ENCODE measurements around the gene MEI4.

MEI4 gene, protein sequence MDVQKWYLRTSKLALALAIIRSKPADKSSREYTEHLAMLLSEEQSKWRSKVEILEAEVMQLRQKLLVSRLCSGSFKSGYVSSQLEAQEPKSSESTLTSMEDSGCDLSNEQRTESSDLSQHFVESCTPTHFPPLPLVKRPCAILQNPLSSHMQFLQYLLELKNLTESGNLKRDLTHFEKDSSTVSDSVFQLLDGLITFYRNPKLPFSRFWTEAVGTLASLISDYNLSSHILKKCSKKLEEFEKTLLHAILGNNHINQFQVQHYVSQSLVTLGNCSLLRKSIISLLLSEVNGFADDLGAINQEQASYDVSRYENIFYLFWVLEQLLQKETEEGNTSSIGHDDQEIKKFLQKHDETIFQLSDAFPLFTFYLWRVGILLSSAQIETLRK

GRCh38 chr6:77652739-77653138 lies at the start of gene MEI4:
Gene MEI4 (plus strand): TSS chr6:77653039. CDS start chr6:77690672, 37,633 bp downstream.
- H3K36me3 ChIP-seq: no peaks in the 10 kb centered on the region
- H3K27me3 ChIP-seq: no peaks in the 10 kb centered on the region
- TF ChIP-seq Cebpa-rat (IDR thresholded peaks at IDR 0.05): no peak

GRCh38 chr6:77604476-77604875 lies 48.4 kb upstream of the MEI4 start:
- H3K27me3 ChIP-seq: no peaks in the 10 kb centered on the region
- TF ChIP-seq Cebpa-rat (IDR thresholded peaks at IDR 0.05): no peak

More at GRCh38 chr6:77652739-77653138, at the start of gene MEI4:
- Histone ChIP-seq H3K4me1 (no peaks in the 10 kb centered on the region), H3K9ac (no peak within 1 kb of the TSS), H3K27ac (no peak within 1 kb of the TSS), H3K9me3 (peaks cover 7% of the 10 kb centered on the region), H3K4me3 (no peak within 1 kb of the TSS), H4K20me1 (no peaks in the 10 kb centered on the region), H3K4me2 (no peak within 1 kb of the TSS)

GRCh38 chr6:77607004-77607403 lies 45.8 kb upstream of the MEI4 start:
- no peaks in the 10 kb centered on the region for H3K36me3 ChIP-seq
- H3K27ac ChIP-seq: no peak overlapping the region
- H3K4me2 ChIP-seq: no peak overlapping the region
- no peaks in the 10 kb centered on the region for H3K4me1 ChIP-seq
- no peak for TF ChIP-seq Cebpa-rat (IDR thresholded peaks at IDR 0.05)
- H4K20me1 ChIP-seq: no peaks in the 10 kb centered on the region
- no peaks in the 10 kb centered on the region for H3K27me3 ChIP-seq
- H3K9ac ChIP-seq: no peak overlapping the region
- H3K9me3 ChIP-seq: no peaks in the 10 kb centered on the region
- H3K4me3 ChIP-seq: no peak overlapping the region

More at GRCh38 chr6:77604476-77604875, 48.4 kb upstream of the MEI4 start:
- Histone ChIP-seq H3K36me3 (no peaks in the 10 kb centered on the region), H3K27ac (no peak overlapping the region), H3K4me2 (no peak overlapping the region), H3K9me3 (no peaks in the 10 kb centered on the region), H3K4me1 (no peaks in the 10 kb centered on the region), H3K4me3 (no peak overlapping the region), H4K20me1 (no peaks in the 10 kb centered on the region), H3K9ac (no peak overlapping the region)

GRCh38 chr6:77609106-77609505 lies 43.7 kb upstream of the MEI4 start:
- H3K27me3 ChIP-seq: no peaks in the 10 kb centered on the region
- no peaks in the 10 kb centered on the region for H3K4me1 ChIP-seq
- H3K36me3 ChIP-seq: no peaks in the 10 kb centered on the region
- H3K9ac ChIP-seq: no peak overlapping the region
- no peak overlapping the region for H3K4me2 ChIP-seq
- H4K20me1 ChIP-seq: no peaks in the 10 kb centered on the region
- no peak overlapping the region for H3K27ac ChIP-seq
- no peak overlapping the region for H3K4me3 ChIP-seq
- H3K9me3 ChIP-seq: no peaks in the 10 kb centered on the region
- no peak for TF ChIP-seq Cebpa-rat (IDR thresholded peaks at IDR 0.05)

DNA sequence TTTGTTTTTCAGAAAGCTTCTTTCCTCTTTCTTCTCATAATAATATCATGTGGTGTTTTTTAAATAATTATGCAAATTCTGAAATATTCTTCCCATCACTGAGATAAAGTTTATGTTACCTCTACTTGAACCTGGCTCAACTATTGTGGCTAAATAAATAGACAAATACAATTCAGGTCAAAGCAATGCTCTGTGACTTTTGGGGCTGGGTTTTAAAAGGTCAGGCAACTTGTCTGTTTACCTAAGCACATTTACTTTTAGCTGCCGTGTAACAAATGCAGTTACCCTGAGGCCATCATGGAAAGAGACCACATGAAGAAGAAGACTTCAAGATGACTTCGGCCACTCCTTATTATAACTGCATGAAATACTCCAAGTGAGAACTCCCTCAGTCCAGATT lies 33.7 kb upstream of the MEI4 start:
- H3K27me3 ChIP-seq: no peaks in the 10 kb centered on the region
- no peaks in the 10 kb centered on the region for H3K4me1 ChIP-seq
- H3K9ac ChIP-seq: no peak overlapping the region
- no peaks in the 10 kb centered on the region for H3K36me3 ChIP-seq
- H4K20me1 ChIP-seq: no peaks in the 10 kb centered on the region
- H3K4me3 ChIP-seq: no peak overlapping the region
- H3K27ac ChIP-seq: no peak overlapping the region
- no peak overlapping the region for H3K4me2 ChIP-seq
- no peaks in the 10 kb centered on the region for H3K9me3 ChIP-seq
- no peak for TF ChIP-seq Cebpa-rat (IDR thresholded peaks at IDR 0.05)

GRCh38 chr6:77620278-77620882 lies 32.5 kb upstream of the MEI4 start:
- no peaks in the 10 kb centered on the region for H3K36me3 ChIP-seq
- H3K4me2 ChIP-seq: no peak overlapping the region
- H3K27ac ChIP-seq: no peak overlapping the region
- no peaks in the 10 kb centered on the region for H3K27me3 ChIP-seq
- H3K4me1 ChIP-seq: no peaks in the 10 kb centered on the region
- no peaks in the 10 kb centered on the region for H4K20me1 ChIP-seq
- H3K9ac ChIP-seq: no peak overlapping the region
- TF ChIP-seq Cebpa-rat (IDR thresholded peaks at IDR 0.05): no peak
- H3K9me3 ChIP-seq: no peaks in the 10 kb centered on the region
- H3K4me3 ChIP-seq: no peak overlapping the region

GRCh38 chr6:77624515-77624914 lies 28.3 kb upstream of the MEI4 start:
- Histone ChIP-seq H4K20me1 (no peaks in the 10 kb centered on the region), H3K4me3 (no peak overlapping the region), H3K27ac (no peak overlapping the region), H3K9ac (no peak overlapping the region), H3K9me3 (no peaks in the 10 kb centered on the region), H3K36me3 (no peaks in the 10 kb centered on the region), H3K4me1 (no peaks in the 10 kb centered on the region), H3K27me3 (no peaks in the 10 kb centered on the region), H3K4me2 (no peak overlapping the region)
- TF ChIP-seq Cebpa-rat (IDR thresholded peaks at IDR 0.05): no peak

DNA sequence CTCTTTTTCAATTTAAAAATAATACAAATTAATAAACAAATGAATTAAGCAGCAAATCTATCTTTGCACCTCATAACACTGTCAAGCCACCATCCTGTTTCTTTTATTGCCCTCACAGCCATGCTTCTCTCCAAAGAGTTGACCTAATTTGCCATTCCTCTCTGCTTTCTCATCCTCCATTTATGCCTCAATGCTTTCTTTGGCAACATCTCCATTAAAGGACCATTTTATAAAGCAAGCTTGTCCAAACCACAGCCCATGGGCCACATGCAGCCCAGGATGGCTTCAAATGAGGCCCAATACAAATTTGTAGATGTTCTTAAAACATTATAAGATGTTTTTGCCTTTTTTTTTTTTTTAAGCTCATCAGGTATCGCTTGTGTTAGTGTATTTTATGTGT lies 26.4 kb upstream of the MEI4 start:
- Histone ChIP-seq H3K36me3 (no peaks in the 10 kb centered on the region), H3K9me3 (no peaks in the 10 kb centered on the region), H3K4me1 (no peaks in the 10 kb centered on the region), H3K4me2 (no peak overlapping the region), H4K20me1 (no peaks in the 10 kb centered on the region), H3K9ac (no peak overlapping the region), H3K27ac (no peak overlapping the region), H3K4me3 (no peak overlapping the region), H3K27me3 (no peaks in the 10 kb centered on the region)
- no peak for TF ChIP-seq Cebpa-rat (IDR thresholded peaks at IDR 0.05)

GRCh38 chr6:77630014-77630413 lies 22.8 kb upstream of the MEI4 start:
- no peaks in the 10 kb centered on the region for H3K4me1 ChIP-seq
- no peak overlapping the region for H3K9ac ChIP-seq
- TF ChIP-seq Cebpa-rat (IDR thresholded peaks at IDR 0.05): no peak
- H3K27me3 ChIP-seq: no peaks in the 10 kb centered on the region
- H3K27ac ChIP-seq: no peak overlapping the region
- H4K20me1 ChIP-seq: no peaks in the 10 kb centered on the region
- no peaks in the 10 kb centered on the region for H3K9me3 ChIP-seq
- no peak overlapping the region for H3K4me3 ChIP-seq
- no peaks in the 10 kb centered on the region for H3K36me3 ChIP-seq
- no peak overlapping the region for H3K4me2 ChIP-seq

GRCh38 chr6:77633471-77633870 lies 19.4 kb upstream of the MEI4 start:
- no peaks in the 10 kb centered on the region for H3K9me3 ChIP-seq

More at GRCh38 chr6:77633471-77633870, 19.4 kb upstream of the MEI4 start:
- Histone ChIP-seq H3K27ac (no peak overlapping the region), H3K4me2 (no peak overlapping the region), H3K9ac (no peak overlapping the region), H3K27me3 (no peaks in the 10 kb centered on the region), H3K36me3 (no peaks in the 10 kb centered on the region), H3K4me3 (no peak overlapping the region), H3K4me1 (no peaks in the 10 kb centered on the region), H4K20me1 (no peaks in the 10 kb centered on the region)
- TF ChIP-seq Cebpa-rat (IDR thresholded peaks at IDR 0.05): no peak

Data from BLaER1 (cell line).